ENCODE data around the gene FAR2. TPM values are rescaled to one million over a fixed set of nuclear protein-coding genes. Genes with fewer than 3 reads are reported as not detected.
A peak's percentile ranks its signal among the peaks of the same experiment; 100 is the strongest.
"Not testable (repeated sequence)": the region's sequence is repeated elsewhere in the genome, so short reads cannot be mapped to it uniquely, and the experiment has no call there.

FAR2 gene
- total RNA-seq, 1 experiment from 2014 or later, result 12.4 TPM

DNA sequence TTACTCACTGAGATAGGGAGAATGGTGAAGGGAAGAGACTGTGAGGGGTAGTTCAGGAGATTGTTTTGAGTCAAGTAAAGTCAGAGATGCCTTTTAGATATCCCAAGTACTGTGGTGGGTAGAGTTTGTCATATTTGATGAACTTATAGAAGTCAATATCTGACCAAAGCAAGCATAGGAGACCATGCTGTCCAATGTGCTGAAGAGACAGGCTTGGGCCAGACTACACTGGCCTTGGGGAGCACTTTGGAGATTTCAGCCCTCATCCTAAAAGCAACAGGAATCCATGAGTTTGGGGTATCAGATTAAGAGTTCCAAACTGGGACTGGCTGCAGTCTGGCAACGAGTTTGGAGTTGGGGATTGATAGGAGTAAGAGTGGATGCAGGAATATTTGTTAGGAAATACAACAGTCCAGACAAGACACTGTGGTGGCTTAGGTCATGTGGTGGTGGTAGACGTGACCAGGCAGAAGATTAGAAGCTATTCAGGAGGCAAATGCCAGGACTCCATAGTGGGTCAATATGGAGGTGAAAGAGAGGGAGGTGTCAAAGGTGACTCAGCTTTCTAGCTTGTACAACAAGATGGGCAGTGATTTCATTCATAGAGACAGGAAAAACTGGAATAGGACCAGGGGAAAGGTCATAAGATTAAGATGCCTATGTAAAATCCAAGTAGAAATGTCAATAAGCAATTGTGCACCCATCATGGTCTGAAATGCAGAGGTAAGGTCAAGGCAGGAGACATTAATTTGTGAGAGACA lies 81.9 kb downstream of the FAR2 start:
- DNase-seq (ENCODE audit: low read depth), result no peak

DNA sequence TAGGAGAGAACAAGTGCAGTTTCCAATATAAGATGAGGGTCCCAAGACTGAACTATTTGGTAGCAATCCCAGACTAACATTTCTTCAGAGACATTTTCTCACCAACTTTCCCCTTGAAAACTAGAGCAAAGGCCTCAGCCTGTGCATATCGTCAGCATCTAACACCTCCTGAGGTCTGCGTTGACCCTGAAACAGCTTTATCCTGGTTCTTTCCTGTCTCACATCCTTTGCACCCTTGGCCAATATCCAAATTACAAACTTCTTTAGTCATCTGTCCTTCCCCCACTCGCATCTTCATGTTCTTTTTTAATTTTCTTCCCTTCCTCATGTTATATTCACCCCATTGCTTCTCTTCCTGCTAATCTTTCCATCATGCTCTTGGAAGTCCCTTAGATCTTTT lies 83.0 kb downstream of the FAR2 start:
- no peak for DNase-seq (ENCODE audit: low read depth)

DNA sequence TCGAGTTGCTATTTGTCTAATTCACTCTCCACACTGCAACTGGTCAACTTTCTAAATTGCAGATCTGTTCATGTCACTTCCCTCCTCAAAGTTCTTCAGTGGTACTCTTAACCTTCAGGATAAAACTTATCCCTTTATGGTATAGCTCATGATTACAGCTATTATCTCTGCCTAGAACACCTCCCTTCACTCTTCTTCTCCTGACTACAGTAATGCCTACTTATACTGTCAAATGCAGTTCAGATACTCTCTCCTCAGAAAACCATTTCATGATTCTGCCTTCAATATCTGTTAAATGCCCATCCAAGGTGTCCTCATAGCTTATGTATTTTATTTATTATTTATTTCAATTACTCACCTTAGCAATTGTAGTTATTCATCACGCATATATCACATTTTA lies 85.5 kb downstream of the FAR2 start:
- no peak for DNase-seq (ENCODE audit: low read depth)

DNA sequence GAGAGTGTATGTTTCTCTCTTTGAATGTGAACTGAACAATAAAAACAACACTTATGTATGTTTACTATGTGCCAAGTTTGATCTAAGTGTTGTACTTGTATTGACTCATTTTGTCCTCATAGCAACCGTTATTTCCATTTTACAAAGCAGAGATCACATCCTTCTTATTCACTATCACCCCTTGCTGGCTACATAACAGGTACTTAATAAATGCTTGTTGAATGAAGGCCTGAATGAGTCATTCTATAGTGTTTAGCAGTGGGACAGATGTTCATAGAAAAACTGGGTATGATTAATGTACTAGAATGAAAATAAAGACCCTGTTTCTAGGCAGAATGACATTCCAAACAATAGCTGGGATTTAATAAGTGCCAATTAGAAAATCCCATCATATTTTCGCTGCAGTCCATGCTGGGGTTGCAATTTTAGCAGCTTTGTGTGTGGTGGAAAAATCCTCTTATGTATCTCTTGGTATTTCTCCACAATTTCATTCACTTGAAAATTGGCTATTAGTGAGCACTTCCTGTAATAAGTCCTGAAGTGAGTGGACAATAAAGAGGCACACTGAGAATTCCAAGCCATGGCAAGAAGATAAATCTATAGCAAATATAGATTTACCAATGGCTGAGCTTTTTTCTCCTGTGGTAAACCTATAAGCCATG lies 86.0 kb downstream of the FAR2 start:
- peak; percentile 20 for DNase-seq (ENCODE audit: low read depth)

DNA sequence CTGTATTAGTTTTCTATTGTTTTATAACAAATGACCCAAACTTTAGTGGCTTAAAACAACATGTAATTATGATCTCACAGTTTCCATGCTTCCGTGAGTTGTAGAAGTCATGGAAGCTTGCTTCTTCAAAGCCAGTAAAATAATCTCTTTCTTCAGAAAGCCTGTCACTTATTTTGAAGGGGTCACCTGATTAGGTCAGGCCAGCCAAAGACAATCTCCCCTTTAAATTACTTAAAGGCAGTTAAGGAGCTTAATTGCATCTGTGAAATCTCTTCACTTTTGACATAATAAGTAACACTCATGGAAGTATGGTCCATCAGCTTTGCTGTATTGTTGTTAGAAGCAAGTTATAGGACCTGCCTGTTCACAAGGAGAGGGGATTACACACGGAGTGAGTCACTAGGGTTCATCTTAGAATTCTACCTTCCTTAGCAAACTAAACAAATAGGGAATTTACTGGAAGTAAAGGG lies 89.8 kb downstream of the FAR2 start:
- DNase-seq (ENCODE audit: low read depth), result peak; percentile 63

DNA sequence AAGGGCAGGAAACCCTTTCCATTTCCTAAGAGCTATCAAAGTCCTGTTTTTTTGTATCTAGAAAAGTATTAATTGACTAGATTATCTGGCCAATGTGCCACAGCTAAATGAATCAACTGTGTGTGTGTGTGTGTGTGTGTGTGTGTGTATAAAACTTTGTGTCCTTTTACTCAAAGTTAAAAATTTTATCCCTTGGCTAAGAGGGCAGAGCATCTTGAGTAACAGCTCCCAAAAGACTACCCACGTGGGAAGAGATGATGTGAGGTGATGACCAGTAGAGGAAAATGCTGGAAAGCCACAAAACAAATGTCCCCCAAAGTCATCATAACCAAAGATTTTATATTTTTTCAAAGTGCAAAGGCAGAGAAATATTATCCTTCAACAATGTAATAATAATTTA lies 90.3 kb downstream of the FAR2 start:
- no peak for DNase-seq (ENCODE audit: low read depth)

DNA sequence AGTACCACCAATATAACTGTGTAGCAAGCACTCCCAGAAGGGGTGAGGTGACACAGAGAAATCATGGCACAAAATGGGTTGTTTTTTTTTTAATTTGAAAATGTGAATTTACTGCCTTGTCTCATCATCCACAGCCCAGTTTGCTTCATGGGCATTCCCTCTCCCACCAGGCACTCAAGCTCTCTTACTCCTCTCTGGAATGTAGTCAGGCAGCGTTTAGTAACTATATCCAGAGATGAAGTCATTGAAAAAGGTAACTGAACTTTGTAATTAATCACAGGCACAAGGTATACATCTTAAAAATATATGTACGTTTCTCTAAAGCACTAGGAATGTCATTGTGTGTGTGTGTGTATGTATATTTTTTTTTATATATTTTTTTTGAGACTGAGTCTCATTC lies 91.4 kb downstream of the FAR2 start:
- no peak for DNase-seq (ENCODE audit: low read depth)

DNA sequence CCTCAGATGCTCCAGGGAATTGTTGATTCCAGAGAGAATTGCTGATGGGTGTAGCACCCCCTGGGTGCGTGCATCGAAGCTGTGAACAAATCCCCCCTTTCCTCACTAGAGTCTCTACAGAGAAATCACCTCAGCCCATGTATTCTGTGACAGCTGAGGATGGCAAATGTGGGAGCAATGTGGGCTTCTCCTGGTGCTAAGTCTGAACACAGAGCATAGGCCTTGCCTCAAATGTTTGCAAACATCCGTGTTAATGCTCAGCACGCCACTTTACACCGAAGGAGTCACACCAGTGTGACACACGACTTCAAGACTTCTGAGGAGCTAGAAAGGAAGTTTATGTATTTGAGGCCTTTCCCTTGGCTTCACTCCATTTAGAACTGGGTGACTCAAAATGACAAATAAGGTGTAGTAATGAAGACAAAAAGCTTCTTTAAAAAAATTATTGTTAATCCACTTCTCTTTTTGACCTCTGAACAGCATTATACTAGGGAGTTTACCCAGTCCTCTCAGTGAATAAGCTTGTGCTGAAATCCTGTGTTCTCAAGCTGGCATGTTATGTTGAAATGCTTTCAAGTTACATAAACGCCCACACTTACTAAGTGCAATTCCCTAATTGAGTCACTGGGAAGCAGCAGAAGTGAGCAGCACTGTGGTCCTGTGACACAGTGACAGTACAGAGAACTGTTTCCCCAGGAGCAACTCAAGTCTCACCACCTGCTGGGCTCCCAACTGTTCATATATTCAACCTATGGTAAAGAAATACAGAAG lies 92.9 kb downstream of the FAR2 start:
- peak; percentile 77 for DNase-seq (ENCODE audit: low read depth)

DNA sequence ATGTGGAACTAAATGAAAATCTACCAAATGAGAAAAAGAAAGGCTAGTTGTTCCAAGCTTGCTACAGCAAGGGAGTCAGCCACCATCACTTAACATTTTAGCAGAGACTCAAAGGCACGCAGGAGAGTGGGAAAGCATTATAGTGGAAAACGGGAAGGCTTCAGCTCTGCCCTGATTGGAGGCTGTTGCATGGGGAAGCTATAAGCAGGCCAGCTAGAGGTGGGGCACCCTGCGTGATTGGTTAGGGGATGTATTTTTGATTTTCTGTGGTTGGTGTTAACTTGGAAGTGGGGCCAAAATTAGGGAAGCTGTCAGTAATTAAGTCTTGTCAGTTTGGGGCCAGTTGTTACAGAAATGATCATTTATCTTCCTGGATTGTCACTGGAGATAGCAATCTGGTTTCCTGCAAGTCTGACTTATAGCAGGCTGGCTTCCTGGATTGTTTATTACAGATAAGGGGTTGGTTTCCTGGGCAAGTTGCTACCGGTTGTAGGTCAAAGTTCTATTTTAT lies 93.9 kb downstream of the FAR2 start:
- no peak for DNase-seq (ENCODE audit: low read depth)

DNA sequence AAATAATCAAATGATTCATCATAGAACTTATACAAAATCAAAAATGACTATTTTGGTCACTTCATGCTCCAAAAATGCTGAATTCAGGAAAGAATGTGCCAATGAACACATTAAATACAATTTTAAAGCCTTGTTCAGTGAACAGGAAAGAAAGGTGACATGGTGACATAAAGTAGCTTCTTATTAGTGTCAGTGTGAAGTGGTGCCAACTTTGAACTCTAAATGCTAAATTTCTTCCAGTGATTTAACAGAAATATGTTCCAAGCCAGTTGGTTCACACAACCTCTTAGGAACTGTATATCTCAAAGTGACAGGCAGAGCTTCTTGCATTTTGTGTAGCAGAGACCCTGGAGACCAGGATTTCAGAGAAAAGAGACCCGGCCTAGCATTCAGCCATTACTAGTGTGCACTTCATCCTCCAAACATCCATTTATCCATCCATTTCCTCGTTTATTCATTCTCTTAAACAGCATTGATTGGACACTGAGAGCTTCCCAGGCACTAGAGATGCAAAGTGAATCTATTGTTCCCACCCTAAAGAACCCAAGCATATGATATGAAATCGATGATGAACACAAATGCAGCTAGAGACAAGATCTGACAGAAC lies 95.2 kb downstream of the FAR2 start:
- no peak for DNase-seq (ENCODE audit: low read depth)

DNA sequence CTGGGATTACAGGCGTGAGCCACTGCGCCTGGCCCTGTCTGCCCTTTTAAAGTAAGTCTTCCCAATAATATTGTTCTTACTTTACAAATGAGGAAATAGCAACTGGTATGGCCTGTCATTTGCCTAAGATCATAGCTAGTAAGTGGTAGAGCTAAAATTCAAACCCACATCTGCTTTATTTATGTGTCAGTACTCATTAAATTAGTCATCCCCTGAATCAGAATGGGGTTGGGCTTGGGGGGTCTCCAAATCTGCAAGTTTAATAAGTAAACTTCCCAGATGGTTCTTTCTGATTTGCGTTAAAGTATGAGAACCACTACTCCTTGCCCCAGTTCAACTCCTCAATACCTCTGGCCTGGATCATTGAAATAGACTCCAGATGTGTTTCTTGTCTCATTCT lies 96.2 kb downstream of the FAR2 start:
- peak; percentile 4 for DNase-seq (ENCODE audit: low read depth)

DNA sequence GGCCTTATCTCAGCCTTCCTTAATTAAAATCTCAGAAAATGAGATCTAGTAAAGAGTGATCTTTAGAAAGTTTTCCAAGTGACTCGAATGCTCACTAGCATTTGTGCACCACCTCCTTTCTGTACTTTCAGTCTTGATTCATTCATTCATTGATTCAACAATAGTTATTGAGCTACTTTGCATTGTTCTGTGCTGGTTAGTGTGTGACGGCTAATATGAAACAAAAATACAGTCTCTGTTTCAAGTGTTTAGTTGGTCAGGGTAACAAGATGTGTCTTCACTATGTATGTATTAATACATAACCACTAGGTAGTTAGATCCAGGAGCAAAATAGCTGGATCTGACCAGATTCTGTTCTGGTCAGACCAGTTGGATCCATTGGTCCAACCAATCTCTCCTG lies 100.9 kb downstream of the FAR2 start:
- no peak for DNase-seq (ENCODE audit: low read depth)

DNA sequence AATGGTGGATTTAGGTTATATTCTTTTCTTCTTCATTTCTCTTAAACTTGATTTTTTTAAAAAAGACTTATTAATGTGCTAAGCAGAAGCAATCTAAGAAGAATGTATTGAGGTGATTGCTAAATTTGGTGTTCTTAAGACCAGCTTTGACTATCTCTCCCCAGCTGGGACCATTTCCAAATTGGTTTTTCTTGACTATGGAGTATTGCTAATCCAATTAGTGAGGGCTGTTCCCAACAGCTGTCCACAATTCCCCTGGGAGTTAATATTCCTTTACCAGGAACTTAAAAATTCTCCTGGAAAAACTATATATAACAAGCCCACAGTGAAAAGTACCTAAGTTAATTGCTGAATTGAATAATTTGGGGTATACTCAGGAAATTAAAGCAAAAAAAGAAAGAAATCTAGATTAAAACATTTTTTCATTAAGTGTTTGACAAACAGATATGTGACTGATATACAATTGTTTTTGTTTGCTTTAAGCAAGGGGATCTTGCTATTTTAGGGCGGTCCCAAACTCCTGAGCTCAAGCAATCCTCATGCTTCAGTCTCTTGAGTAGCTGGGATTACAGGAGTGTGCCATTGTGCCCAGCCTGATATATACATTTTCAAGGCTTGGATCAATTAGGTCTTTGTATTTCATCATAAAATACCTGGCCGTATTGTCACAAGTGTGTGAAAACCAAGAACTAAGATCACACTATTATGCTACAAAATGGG lies 105.0 kb downstream of the FAR2 start:
- no peak for DNase-seq (ENCODE audit: low read depth)

DNA sequence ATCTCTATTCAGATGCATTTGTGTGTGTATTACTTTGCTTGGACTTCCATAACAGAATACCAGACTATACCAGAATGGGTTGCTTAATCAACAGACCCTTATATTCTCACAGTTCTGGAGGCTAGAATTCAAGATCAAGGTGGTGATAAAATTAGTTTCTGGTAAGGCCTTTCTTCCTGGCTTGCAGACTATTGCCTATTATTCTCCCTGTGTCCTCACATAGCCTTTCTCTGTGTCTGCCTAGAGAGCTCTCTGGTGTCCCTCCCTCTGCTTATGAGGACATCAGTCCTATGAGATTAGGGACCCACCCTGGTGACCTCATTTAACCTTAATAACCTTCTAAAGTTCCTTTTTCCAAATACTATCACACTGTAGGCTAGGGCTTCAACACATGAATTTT lies 106.0 kb downstream of the FAR2 start:
- DNase-seq (ENCODE audit: low read depth), result no peak

DNA sequence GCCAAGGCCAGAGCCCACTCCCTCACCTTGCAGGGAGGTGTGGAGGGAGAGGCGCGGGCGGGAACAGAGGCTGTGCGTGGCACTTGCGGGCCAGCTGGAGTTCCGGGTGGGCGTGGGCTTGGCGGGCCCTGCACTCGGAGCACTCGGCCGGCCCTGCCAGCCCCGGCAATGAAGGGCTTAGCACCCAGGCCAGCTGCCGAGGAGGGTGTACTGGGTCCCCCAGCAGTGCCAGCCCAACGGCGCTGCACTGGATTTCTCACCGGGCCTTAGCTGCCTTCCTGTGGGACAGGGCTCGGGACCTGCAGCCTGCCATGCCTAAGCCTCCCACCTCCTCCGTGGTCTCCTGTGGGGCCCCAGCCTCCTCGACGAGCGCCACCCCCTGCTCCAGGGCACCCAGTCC lies 107.5 kb downstream of the FAR2 start:
- DNase-seq (ENCODE audit: low read depth), result no peak

DNA sequence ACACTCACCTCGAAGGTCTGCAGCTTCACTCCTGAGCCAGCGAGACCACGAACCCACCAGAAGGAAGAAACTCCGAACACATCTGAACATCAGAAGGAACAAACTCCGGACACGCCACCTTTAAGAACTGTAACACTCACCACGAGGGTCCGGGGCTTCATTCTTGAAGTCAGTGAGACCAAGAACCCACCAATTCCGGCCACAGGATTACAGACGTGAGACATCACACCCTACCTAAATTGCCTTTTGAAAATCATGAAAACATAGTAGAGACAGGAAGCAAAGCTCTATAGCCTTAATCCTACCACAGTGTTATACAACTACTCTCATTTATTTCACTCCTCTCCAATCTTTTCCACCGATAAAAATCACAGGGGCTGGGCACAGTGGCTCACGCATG lies 108.6 kb downstream of the FAR2 start:
- DNase-seq (ENCODE audit: low read depth), result not testable (repeated sequence)

DNA sequence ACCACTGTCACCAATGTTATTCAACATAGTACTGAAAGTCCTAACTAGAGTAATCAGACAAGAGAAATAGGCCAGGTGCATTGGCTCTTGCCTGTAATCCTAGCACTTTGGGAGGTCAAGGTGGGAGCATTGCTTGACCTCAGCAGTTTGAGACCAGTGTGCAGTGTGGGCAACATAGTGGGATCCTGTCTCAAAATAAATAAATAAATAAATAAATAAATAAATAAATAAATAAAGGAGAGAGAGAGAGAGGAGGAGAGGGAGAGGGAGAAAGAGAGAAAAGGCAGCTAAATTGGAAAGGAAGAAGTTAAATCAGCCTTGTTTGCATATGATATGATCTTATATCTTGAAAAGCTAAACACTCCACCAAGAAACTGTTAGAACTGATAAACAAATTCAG lies 115.3 kb downstream of the FAR2 start:
- DNase-seq (ENCODE audit: low read depth), result no peak

DNA sequence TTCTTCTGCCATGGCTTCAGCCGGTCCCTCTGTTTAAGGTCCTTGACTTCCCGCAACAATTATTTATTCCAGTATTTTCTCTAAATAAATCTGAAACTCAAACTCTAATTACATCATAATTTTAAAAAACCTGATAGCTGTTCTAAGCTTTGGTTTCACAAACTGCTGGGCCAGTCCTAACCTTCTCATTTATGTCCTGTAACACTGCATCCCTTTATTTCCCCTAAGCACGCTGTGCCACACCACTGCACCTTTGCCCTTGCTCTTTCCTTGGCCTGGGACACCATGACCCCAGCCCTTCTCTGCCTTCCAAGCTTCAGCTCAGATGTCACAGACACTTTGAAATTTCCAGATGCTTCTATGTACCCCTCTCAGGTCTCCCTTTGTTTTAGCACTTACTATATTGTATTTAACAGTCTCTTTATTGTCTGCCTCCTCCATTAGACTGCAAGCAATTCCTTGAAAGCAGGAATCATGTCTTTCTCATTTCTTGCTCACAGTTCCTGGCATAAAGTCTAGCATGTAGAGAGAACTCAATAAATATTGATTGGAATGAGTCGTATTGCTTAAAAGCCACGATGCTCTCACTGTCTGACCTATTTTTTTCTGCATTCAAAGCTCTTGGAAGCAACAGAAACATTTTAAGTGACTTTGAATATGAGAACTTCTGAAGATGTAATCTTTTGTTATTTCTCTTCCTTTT lies 120.8 kb downstream of the FAR2 start:
- DNase-seq (ENCODE audit: low read depth), result no peak

DNA sequence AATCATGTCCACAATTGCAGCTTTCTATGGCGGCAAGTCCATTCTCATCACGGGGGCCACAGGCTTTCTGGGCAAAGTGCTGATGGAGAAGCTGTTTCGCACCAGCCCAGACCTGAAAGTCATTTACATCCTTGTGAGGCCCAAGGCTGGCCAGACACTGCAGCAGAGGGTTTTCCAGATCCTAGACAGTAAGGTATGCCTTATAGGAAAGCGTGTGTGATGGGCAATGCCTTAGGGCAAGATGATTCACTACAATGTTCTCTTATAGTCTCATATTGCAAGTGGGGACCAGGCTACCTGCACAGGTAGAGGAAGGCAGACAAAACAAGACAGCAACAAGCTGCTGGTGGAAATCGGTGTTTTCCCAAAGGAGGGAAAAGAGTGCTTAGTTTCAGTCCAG lies 121.4 kb downstream of the FAR2 start:
- DNase-seq (ENCODE audit: low read depth), result no peak

DNA sequence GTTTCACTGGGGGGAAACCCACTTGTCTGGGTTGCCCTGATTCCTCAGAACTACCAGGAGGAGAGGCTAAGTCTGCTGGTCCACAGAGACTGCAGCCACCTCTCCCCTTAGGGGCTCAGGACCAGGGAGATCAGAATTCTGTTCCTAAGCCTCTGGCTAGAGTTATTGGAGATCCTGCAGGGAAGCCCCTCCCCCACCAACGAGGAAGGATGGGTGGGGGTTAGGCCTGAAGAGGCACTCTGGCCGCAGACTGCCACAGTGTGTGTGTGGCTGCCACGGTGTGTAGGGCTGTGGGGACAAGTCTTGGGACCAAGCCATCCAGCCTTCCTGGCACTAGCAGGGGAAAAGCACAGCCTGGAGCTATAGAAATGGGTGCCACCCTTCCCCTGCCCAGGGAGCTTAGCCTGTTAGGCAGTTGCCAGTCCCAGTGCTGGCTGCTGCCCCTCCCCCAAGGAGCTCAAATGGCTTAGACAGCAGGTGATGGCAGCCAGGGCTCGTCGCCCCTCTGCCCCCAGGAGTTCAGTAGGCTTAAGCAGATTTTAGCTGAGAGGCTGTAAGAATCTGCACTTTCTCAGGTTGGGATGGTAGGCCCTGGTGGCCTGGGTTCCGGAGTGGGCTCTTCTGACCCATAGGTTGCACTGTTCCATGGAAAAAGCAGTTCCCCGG lies 124.2 kb downstream of the FAR2 start:
- DNase-seq (ENCODE audit: low read depth), result no peak
